KMS-11 (cell line): Measurements from ENCODE around the gene PEX14.

ENCODE experiments used
- H2AFZ ChIP-seq: fragments of 200-600 bp; sonication (generic); 2 replicates; pipeline ENCODE4 v1.6.1; 2016; ENCODE audit warnings: antibody characterized with exemption, mixed run types, low read depth
- H3K27ac ChIP-seq: fragments of 200-600 bp; sonication (generic); 2 replicates; pipeline ENCODE4 v1.6.1; 2016; ENCODE audit warnings: mild to moderate bottlenecking, mixed run types
- H3K27me3 ChIP-seq: fragments of 200-600 bp; sonication (generic); 2 replicates; pipeline ENCODE4 v1.6.1; 2017; ENCODE audit warnings: mild to moderate bottlenecking, low read depth, mixed run types, moderate library complexity; ENCODE audit not compliant: insufficient read depth
- H3K36me3 ChIP-seq: fragments of 200-600 bp; sonication (generic); 2 replicates; pipeline ENCODE4 v1.6.1; 2017; ENCODE audit warnings: mild to moderate bottlenecking, mixed run types; ENCODE audit not compliant: insufficient read depth
- H3K4me1 ChIP-seq: fragments of 200-600 bp; sonication (generic); 2 replicates; pipeline ENCODE4 v1.6.1; 2016; ENCODE audit warnings: mild to moderate bottlenecking, low read depth, mixed run types; ENCODE audit not compliant: poor library complexity, severe bottlenecking
- H3K4me2 ChIP-seq: fragments of 200-600 bp; sonication (generic); 2 replicates; pipeline ENCODE4 v1.7.0; 2016; ENCODE audit warnings: mild to moderate bottlenecking, mixed run types
- H3K4me3 ChIP-seq: fragments of 200-600 bp; sonication (generic); IDR thresholded peaks from 2 replicates; pipeline ENCODE4 v1.6.1; 2017; ENCODE audit warnings: low read depth, low read length, mixed read lengths; ENCODE audit not compliant: insufficient read depth
- H3K79me2 ChIP-seq: fragments of 200-600 bp; sonication (generic); 2 replicates; pipeline ENCODE4 v1.6.1; 2016; ENCODE audit warnings: low read depth, mixed run types; ENCODE audit not compliant: insufficient read depth
- H3K9ac ChIP-seq: fragments of 200-600 bp; sonication (generic); 2 replicates; pipeline ENCODE4 v1.6.1; 2016; ENCODE audit warnings: mild to moderate bottlenecking, mixed run types
- H4K20me1 ChIP-seq: fragments of 200-600 bp; sonication (generic); 2 replicates; pipeline ENCODE4 v1.6.1; 2016; ENCODE audit warnings: mild to moderate bottlenecking, mixed run types; ENCODE audit not compliant: insufficient read depth
- TF ChIP-seq, protein P1 (sequence below): fragments of 200-600 bp; sonication (generic); conservative IDR thresholded peaks from 2 replicates; pipeline ENCODE4 v1.6.1; 2017; ENCODE audit warnings: low read depth, mild to moderate bottlenecking, antibody characterized with exemption, low read length, moderate library complexity, mixed read lengths

Gene PEX14

DNA sequence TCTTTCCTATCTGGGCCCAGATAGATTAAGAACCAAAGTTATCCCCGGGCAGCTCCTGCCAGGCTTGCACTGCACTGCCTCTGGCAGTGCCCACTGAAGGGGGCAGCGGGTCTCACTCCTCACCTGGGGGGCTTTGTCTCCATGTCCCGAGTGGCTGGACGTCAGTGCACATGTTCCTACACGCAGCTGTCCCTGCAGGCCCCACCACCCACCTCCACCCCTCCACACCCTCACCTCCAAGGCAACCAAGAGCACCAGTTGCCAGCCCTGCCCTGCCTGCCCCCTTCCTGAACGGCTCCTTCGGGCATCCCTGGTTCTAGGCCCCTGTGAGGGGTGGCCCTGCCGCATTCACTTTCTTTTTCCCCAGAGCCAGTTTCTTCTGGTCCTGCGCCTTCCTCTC, 147.2 kb downstream of the PEX14 start:
- H2AFZ ChIP-seq = no peak overlapping the region
- TF ChIP-seq, protein P1, sequence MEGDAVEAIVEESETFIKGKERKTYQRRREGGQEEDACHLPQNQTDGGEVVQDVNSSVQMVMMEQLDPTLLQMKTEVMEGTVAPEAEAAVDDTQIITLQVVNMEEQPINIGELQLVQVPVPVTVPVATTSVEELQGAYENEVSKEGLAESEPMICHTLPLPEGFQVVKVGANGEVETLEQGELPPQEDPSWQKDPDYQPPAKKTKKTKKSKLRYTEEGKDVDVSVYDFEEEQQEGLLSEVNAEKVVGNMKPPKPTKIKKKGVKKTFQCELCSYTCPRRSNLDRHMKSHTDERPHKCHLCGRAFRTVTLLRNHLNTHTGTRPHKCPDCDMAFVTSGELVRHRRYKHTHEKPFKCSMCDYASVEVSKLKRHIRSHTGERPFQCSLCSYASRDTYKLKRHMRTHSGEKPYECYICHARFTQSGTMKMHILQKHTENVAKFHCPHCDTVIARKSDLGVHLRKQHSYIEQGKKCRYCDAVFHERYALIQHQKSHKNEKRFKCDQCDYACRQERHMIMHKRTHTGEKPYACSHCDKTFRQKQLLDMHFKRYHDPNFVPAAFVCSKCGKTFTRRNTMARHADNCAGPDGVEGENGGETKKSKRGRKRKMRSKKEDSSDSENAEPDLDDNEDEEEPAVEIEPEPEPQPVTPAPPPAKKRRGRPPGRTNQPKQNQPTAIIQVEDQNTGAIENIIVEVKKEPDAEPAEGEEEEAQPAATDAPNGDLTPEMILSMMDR = no peak

DNA sequence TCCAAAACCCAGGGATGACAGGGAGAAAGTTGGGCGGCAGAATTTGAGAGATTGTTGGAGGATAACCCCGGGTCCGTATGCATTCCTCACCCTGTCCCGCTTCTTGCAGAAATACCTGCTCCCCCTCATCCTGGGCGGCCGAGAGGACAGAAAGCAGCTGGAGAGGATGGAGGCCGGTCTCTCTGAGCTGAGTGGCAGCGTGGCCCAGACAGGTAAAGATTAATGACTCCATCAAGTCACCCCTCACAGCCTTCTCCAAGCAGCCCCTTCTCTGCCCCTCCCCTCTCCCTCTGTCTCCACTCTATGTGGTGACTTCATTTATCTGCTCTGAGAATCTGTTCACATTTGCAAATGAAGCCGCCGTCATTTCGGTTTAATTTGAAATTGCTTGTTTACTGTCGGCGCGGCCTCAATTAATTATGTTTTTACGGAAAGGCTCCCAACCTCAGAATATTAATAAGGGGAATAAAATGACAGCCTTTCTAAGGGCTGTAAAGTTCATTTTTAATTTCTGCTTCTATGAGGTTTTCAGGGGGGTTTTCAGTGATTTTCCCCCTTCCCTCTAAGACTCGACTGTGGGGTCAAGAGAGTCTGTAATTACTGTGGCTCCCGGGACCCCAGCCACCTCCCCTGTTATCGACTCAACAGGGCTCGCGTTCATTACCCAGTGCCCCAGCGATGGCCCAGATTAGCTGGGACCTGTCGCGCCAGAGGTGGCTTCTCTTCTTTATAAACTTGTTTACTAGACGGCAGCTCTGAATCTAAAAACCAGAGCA, 148.3 kb downstream of the PEX14 start:
- TF ChIP-seq, protein P1 = no peak
- Histone ChIP-seq H3K9ac (no peak overlapping the region), H3K4me2 (no peak overlapping the region), H3K4me1 (no peaks in the 10 kb centered on the region), H3K79me2 (no peaks in the 10 kb centered on the region), H3K27me3 (no peaks in the 10 kb centered on the region), H3K36me3 (no peaks in the 10 kb centered on the region), H3K4me3 (no peak overlapping the region), H2AFZ (no peak overlapping the region), H3K27ac (no peak overlapping the region), H4K20me1 (no peaks in the 10 kb centered on the region)

More for the DNA sequence above, 147.2 kb downstream of the PEX14 start:
- no peaks in the 10 kb centered on the region for H3K36me3 ChIP-seq
- H3K27me3 ChIP-seq = no peaks in the 10 kb centered on the region
- no peaks in the 10 kb centered on the region for H4K20me1 ChIP-seq
- H3K9ac ChIP-seq = no peak overlapping the region
- no peak overlapping the region for H3K27ac ChIP-seq
- H3K4me1 ChIP-seq = no peaks in the 10 kb centered on the region
- H3K4me3 ChIP-seq = no peak overlapping the region
- no peaks in the 10 kb centered on the region for H3K79me2 ChIP-seq
- no peak overlapping the region for H3K4me2 ChIP-seq

DNA sequence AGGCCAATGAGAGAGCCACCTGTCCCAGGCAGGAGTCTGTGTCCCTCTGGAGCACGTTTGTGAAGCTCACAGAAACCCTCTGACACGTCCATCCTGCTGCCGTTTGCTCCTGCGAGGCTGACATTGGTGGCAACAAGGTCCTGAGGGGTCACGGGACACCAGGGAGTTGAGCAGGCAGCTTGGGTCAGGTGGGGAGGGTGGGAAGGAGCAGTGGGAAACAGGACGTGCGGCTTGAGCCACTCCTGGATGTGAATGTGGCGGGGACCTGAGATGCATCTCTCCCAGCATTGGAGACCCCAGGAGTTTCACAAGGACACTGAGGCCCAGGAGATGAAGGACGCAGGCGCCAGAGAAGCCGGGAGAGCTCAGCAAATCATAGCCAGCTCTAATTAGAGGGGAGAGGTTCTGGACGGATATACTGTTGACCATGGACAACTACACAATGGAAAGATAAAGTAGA, 149.0 kb downstream of the PEX14 start:
- Histone ChIP-seq H3K79me2 (no peaks in the 10 kb centered on the region), H3K27me3 (no peaks in the 10 kb centered on the region), H3K27ac (no peak overlapping the region), H3K36me3 (no peaks in the 10 kb centered on the region), H3K4me3 (no peak overlapping the region), H3K9ac (no peak overlapping the region), H3K4me1 (no peaks in the 10 kb centered on the region), H3K4me2 (no peak overlapping the region), H4K20me1 (no peaks in the 10 kb centered on the region), H2AFZ (no peak overlapping the region)
- TF ChIP-seq, protein P1 = no peak

DNA sequence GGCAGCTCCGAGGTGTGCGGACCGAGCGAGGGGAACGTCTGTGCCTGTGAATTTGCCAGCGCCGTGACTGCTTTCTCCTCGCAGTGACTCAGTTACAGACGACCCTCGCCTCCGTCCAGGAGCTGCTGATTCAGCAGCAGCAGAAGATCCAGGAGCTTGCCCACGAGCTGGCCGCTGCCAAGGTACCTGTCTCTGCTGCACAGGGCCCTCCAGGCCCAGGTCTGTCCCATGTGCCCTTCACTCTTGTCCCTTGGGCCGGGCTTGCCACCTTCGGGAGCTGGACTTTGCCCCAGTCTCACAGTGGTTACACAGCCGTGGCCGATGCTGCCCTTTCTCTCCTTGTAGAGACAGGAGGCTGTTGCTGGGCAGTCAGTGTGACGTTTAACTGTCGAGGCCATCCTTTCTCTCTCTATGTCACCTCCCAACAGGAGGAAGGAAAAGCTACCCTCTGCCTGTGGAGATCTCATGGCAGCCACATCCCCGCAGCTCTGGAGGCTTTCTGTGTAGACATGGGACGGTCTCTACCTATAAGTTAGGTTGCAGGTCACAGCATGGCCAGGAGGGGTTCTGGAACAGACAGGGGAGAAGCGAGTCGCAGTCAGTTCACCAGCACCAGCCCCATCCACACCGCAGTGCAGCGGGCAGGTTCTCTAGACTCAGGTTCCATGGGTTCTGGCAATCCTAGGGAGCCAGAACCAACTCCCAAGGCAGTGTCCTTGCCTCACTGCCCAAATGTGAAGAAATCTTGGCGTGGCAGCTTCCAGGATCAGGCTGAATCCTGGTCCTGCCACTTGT, 149.7 kb downstream of the PEX14 start:
- no peaks in the 10 kb centered on the region for H3K79me2 ChIP-seq
- H3K4me1 ChIP-seq = no peaks in the 10 kb centered on the region
- H3K4me3 ChIP-seq = no peak overlapping the region
- no peaks in the 10 kb centered on the region for H4K20me1 ChIP-seq
- H3K27ac ChIP-seq = no peak overlapping the region
- TF ChIP-seq, protein P1 = no peak
- no peak overlapping the region for H2AFZ ChIP-seq
- no peak overlapping the region for H3K9ac ChIP-seq
- no peaks in the 10 kb centered on the region for H3K36me3 ChIP-seq
- H3K4me2 ChIP-seq = no peak overlapping the region
- H3K27me3 ChIP-seq = no peaks in the 10 kb centered on the region
